ENCODE measurements around the gene BMP2K.
"Not testable (repeated sequence)": the region's sequence is repeated elsewhere in the genome, so short reads cannot be mapped to it uniquely, and the experiment has no call there.

BMP2K gene

GRCh38 chr4:78889955-78890354, 113.8 kb downstream of the BMP2K start:
- ChIA-PET CTCF (interaction anchor here (3.3 kb wide), 1 partner anchor 13 kb away, joined by 11 read pairs; no protein-coding TSS in a partner anchor), POLR2A (no interaction called here)
- no peak for TF ChIP-seq CTCF (IDR thresholded peaks at IDR 0.05; ENCODE audit: control extremely low read depth, extremely low read depth, low read depth, missing control alignments)
- no peak for DNase-seq (ENCODE audit: extremely low spot score)

GRCh38 chr4:78899302-78899701, 123.2 kb downstream of the BMP2K start:
- no peak for DNase-seq (ENCODE audit: extremely low spot score)
- ChIA-PET POLR2A (no interaction called here), CTCF (no interaction called here)
- no peak for TF ChIP-seq CTCF (IDR thresholded peaks at IDR 0.05; ENCODE audit: control extremely low read depth, extremely low read depth, low read depth, missing control alignments)

- no peak for TF ChIP-seq CTCF (IDR thresholded peaks at IDR 0.05; ENCODE audit: control extremely low read depth, extremely low read depth, low read depth, missing control alignments)
- POLR2A ChIA-PET: no interaction called here
- CTCF ChIA-PET: no interaction called here
- DNase-seq (ENCODE audit: extremely low spot score): no peak
Observed at GRCh38 chr4:78901882-78902281, 125.7 kb downstream of the BMP2K start.

GRCh38 chr4:78902298-78902697, 126.1 kb downstream of the BMP2K start:
- POLR2A ChIA-PET: no interaction called here
- no peak for TF ChIP-seq CTCF (IDR thresholded peaks at IDR 0.05; ENCODE audit: control extremely low read depth, extremely low read depth, low read depth, missing control alignments)
- CTCF ChIA-PET: no interaction called here

GRCh38 chr4:78904143-78904542, 128.0 kb downstream of the BMP2K start:
- CTCF ChIA-PET: interaction anchor here (1.2 kb wide), 1 partner anchor 10 kb away, joined by 3 read pairs; no protein-coding TSS in a partner anchor
- no peak for TF ChIP-seq CTCF (IDR thresholded peaks at IDR 0.05; ENCODE audit: control extremely low read depth, extremely low read depth, low read depth, missing control alignments)
- POLR2A ChIA-PET: no interaction called here
- no peak for DNase-seq (ENCODE audit: extremely low spot score)

More at GRCh38 chr4:78902298-78902697, 126.1 kb downstream of the BMP2K start:
- no peak for DNase-seq (ENCODE audit: extremely low spot score)

- TF ChIP-seq CTCF (IDR thresholded peaks at IDR 0.05; ENCODE audit: control extremely low read depth, extremely low read depth, low read depth, missing control alignments): no peak
- CTCF ChIA-PET: interaction anchor here (1.1 to 1.2 kb wide), 2 partner anchors 15 to 20 kb away, joined by 3 read pairs; no protein-coding TSS in a partner anchor
- POLR2A ChIA-PET: no interaction called here
- DNase-seq (ENCODE audit: extremely low spot score): no peak
Observed at GRCh38 chr4:78907638-78908037, 131.5 kb downstream of the BMP2K start.

GRCh38 chr4:78908974-78909373, 132.8 kb downstream of the BMP2K start:
- DNase-seq (ENCODE audit: extremely low spot score); POLR2A ChIA-PET: not testable (repeated sequence)
- CTCF ChIA-PET: interaction anchor here (1.3 kb wide), 1 partner anchor 15 kb away, joined by 4 read pairs; no protein-coding TSS in a partner anchor

Data from GM10248 (cell line).